SK-MEL-5 (cell line): Measurements from ENCODE around the gene RAPGEF4. TPM values are rescaled to one million over a fixed set of nuclear protein-coding genes. Genes with fewer than 3 reads are reported as not detected.
A peak's percentile ranks its signal among the peaks of the same experiment; 100 is the strongest.

Source experiments
- DNase-seq: peaks from one replicate; pipeline ENCODE4 v3.0.0-alpha.2; 2016; ENCODE audit warnings: low read depth, low spot score
- in situ Hi-C: cut with HindIII; loops from 2 replicates; pipeline ENCODE4 v1.10.0; 2016; ENCODE audit warnings: low sequenced_read_pairs, high pct_unique_total_duplicates, low pct_unique_long_range_greater_than_20kb
- total RNA-seq: library from RNA; depleted of rRNA; stranded (reverse); fragments of >200 nt; shearing (Covaris generic); gene quantifications from 2 replicates; pipeline ENCODE4 v1.2.3, GENCODE V29; 2014

The RAPGEF4 gene
- total RNA-seq, 1 experiment from 2014 or later = 4.5 TPM

- peak; percentile 43 for DNase-seq
- in situ Hi-C loops = no loop called here
Measured at GRCh38 chr2:172986040-172986439, 250.4 kb downstream of the RAPGEF4 start.

- in situ Hi-C loops = no loop called here
- DNase-seq = peak; percentile 68
Measured at GRCh38 chr2:172988728-172989127, 253.1 kb downstream of the RAPGEF4 start.

GRCh38 chr2:172991031-172991430 lies 255.4 kb downstream of the RAPGEF4 start:
- DNase-seq = no peak

GRCh38 chr2:172993139-172993538 lies 257.5 kb downstream of the RAPGEF4 start:
- no peak for DNase-seq
- in situ Hi-C loops = no loop called here

More at GRCh38 chr2:172991031-172991430, 255.4 kb downstream of the RAPGEF4 start:
- in situ Hi-C loops = no loop called here

GRCh38 chr2:172993931-172994717 lies 258.5 kb downstream of the RAPGEF4 start:
- DNase-seq = no peak
- in situ Hi-C loops = no loop called here

- in situ Hi-C loops = no loop called here
- no peak for DNase-seq
Measured at GRCh38 chr2:172994864-172995263, 259.2 kb downstream of the RAPGEF4 start.

- peak; percentile 13 for DNase-seq
Measured at GRCh38 chr2:172995323-172996244, 259.9 kb downstream of the RAPGEF4 start.

GRCh38 chr2:172996387-172996961 lies 260.8 kb downstream of the RAPGEF4 start:
- in situ Hi-C loops = no loop called here
- no peak for DNase-seq

More at GRCh38 chr2:172995323-172996244, 259.9 kb downstream of the RAPGEF4 start:
- in situ Hi-C loops = no loop called here

GRCh38 chr2:172997031-172997430 lies 261.4 kb downstream of the RAPGEF4 start:
- no peak for DNase-seq
- in situ Hi-C loops = no loop called here

GRCh38 chr2:172998547-172999272 lies 263.1 kb downstream of the RAPGEF4 start:
- no peak for DNase-seq
- in situ Hi-C loops = no loop called here

GRCh38 chr2:172999641-173000386 lies 264.2 kb downstream of the RAPGEF4 start:
- in situ Hi-C loops = no loop called here

GRCh38 chr2:173001664-173002604 lies 266.3 kb downstream of the RAPGEF4 start:
- in situ Hi-C loops = no loop called here
- DNase-seq = no peak

More at GRCh38 chr2:172999641-173000386, 264.2 kb downstream of the RAPGEF4 start:
- DNase-seq = no peak

GRCh38 chr2:173002751-173003541 lies 267.3 kb downstream of the RAPGEF4 start:
- no peak for DNase-seq
- in situ Hi-C loops = no loop called here

- in situ Hi-C loops = no loop called here
Measured at GRCh38 chr2:173008786-173009185, 273.1 kb downstream of the RAPGEF4 start.

GRCh38 chr2:173010233-173010632 lies 274.6 kb downstream of the RAPGEF4 start:
- in situ Hi-C loops = no loop called here
- DNase-seq = no peak

More at GRCh38 chr2:173008786-173009185, 273.1 kb downstream of the RAPGEF4 start:
- DNase-seq = no peak
